ENCODE measurements around the gene STON2.
A peak's percentile ranks its signal among the peaks of the same experiment; 100 is the strongest.

Gene STON2

DNA sequence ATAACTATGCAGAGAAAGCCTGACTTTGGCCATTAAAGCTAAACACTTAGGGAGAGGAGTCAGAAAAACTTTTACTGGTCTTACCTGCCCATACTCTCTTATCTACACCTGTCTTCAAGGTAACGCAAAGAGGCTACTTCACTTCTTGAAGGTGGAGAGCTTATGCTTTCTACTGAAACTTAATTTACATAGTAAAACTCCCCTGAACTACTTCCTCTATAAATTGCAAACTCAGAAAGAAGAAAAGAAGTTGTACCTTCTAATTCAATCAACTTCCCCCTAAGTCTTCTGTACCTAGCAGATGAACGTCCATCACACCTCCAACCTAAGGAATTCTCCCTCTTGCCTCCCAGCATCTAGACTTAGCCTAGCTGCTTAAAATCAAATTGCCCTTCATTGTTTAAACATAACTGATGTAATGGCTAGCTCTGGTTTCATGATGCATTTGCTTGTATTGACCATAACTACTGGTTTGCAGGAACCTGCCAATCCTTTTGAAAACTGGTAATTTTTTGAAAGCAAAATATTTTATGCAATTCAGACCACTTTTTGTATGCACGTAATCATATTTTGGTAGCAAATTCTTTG is 87.7 kb downstream of the STON2 start:
- in situ Hi-C loops (cut with HindIII; ENCODE audit: low pct_unique_long_range_greater_than_20kb, low sequenced_read_pairs) = no loop called here
- no peak for TF ChIP-seq JUND (IDR thresholded peaks at IDR 0.05; ENCODE audit: low read depth)
- DNase-seq (ENCODE audit: low read depth in 1 of 2, low spot score in 1 of 2) = no peak

DNA sequence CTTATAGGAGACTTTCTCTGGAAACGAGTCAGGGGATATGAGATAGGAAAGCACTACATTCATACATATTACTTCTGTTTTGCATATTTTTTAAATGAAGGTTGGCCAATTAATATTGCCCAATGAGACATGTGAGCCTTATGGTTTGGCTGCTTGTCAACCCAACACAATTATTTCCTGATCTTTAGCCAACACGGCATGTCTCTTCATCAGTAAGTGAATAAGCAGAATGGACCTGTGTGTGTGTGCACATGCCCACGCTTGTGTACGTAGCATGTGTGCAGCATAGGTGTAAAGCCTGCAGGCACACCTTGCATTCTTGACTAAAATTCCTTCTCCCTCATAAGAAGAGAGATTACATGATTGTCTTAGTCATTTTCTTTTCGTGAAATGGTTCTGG is 88.3 kb downstream of the STON2 start:
- DNase-seq (ENCODE audit: low read depth in 1 of 2, low spot score in 1 of 2) = peak in 1 of 2 experiments; percentile 45
- TF ChIP-seq JUND (IDR thresholded peaks at IDR 0.05; ENCODE audit: low read depth) = no peak
- in situ Hi-C loops (cut with HindIII; ENCODE audit: low pct_unique_long_range_greater_than_20kb, low sequenced_read_pairs) = no loop called here

DNA sequence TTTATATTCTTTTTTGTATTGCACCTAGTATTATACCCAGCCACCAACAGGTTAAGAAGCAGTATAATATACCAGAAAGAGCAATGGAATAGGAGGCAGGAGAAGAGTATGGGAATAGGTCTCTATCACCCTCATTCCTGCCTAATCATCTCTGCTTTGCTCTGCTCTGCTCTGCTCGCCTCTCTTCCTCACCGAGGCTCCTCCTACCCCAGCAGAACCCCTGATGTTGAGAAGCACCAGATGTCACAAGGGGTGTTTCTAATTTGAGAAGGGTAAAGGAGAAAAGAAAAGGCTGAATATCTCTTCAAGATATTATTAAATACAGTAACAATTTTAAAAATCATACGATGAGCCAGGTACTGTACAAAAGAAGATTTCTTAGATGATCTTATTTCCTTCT is 89.0 kb downstream of the STON2 start:
- no peak for TF ChIP-seq JUND (IDR thresholded peaks at IDR 0.05; ENCODE audit: low read depth)
- DNase-seq (ENCODE audit: low read depth in 1 of 2, low spot score in 1 of 2) = no peak
- in situ Hi-C loops (cut with HindIII; ENCODE audit: low pct_unique_long_range_greater_than_20kb, low sequenced_read_pairs) = no loop called here

GRCh38 chr14:81310606-81311005 is 89.5 kb downstream of the STON2 start:
- no peak for DNase-seq (ENCODE audit: low read depth in 1 of 2, low spot score in 1 of 2)
- TF ChIP-seq JUND (IDR thresholded peaks at IDR 0.05; ENCODE audit: low read depth) = no peak
- in situ Hi-C loops (cut with HindIII; ENCODE audit: low pct_unique_long_range_greater_than_20kb, low sequenced_read_pairs) = no loop called here

- in situ Hi-C loops (cut with HindIII; ENCODE audit: low pct_unique_long_range_greater_than_20kb, low sequenced_read_pairs) = no loop called here
- DNase-seq (ENCODE audit: low read depth in 1 of 2, low spot score in 1 of 2) = no peak
- no peak for TF ChIP-seq JUND (IDR thresholded peaks at IDR 0.05; ENCODE audit: low read depth)
Observed at GRCh38 chr14:81309511-81309910, 90.6 kb downstream of the STON2 start.

- TF ChIP-seq JUND (IDR thresholded peaks at IDR 0.05; ENCODE audit: low read depth) = no peak
- in situ Hi-C loops (cut with HindIII; ENCODE audit: low pct_unique_long_range_greater_than_20kb, low sequenced_read_pairs) = no loop called here
- DNase-seq (ENCODE audit: low read depth in 1 of 2, low spot score in 1 of 2) = no peak
Observed at GRCh38 chr14:81305743-81306142, 94.4 kb downstream of the STON2 start.

GRCh38 chr14:81305065-81305464 is 95.1 kb downstream of the STON2 start:
- no peak for TF ChIP-seq JUND (IDR thresholded peaks at IDR 0.05; ENCODE audit: low read depth)
- in situ Hi-C loops (cut with HindIII; ENCODE audit: low pct_unique_long_range_greater_than_20kb, low sequenced_read_pairs) = no loop called here
- no peak for DNase-seq (ENCODE audit: low read depth in 1 of 2, low spot score in 1 of 2)

GRCh38 chr14:81303258-81303935 is 96.7 kb downstream of the STON2 start:
- TF ChIP-seq JUND (IDR thresholded peaks at IDR 0.05; ENCODE audit: low read depth) = no peak
- peak in 1 of 2 experiments; percentile 57 for DNase-seq (ENCODE audit: low read depth in 1 of 2, low spot score in 1 of 2)
- in situ Hi-C loops (cut with HindIII; ENCODE audit: low pct_unique_long_range_greater_than_20kb, low sequenced_read_pairs) = no loop called here

GRCh38 chr14:81302638-81303037 is 97.5 kb downstream of the STON2 start:
- DNase-seq (ENCODE audit: low read depth in 1 of 2, low spot score in 1 of 2) = peak in 1 of 2 experiments; percentile 19
- no peak for TF ChIP-seq JUND (IDR thresholded peaks at IDR 0.05; ENCODE audit: low read depth)
- in situ Hi-C loops (cut with HindIII; ENCODE audit: low pct_unique_long_range_greater_than_20kb, low sequenced_read_pairs) = no loop called here

DNA sequence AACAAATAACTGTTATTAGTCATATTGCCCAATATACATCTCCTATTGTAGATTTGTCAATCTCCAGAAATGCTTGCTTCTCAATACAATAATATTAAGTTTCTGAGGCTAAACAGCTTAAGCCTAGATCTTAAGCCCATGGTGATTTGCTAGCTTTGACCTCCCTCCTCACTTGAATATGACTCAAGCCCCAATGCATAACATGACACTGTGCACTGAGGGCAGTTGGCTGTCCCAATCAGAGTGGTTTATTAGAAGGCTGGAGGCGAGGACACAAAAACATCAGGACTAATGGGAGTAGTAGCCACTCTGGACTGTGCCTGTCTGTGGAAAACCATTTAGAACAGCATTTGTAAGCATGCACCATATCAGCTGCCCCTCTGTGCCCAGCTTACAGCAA is 98.3 kb downstream of the STON2 start:
- no peak for DNase-seq (ENCODE audit: low read depth in 1 of 2, low spot score in 1 of 2)
- TF ChIP-seq JUND (IDR thresholded peaks at IDR 0.05; ENCODE audit: low read depth) = no peak
- in situ Hi-C loops (cut with HindIII; ENCODE audit: low pct_unique_long_range_greater_than_20kb, low sequenced_read_pairs) = no loop called here

- in situ Hi-C loops (cut with HindIII; ENCODE audit: low pct_unique_long_range_greater_than_20kb, low sequenced_read_pairs) = no loop called here
- DNase-seq (ENCODE audit: low read depth in 1 of 2, low spot score in 1 of 2) = no peak
Observed at GRCh38 chr14:81301371-81301770, 98.8 kb downstream of the STON2 start.

GRCh38 chr14:81298911-81299310 is 101.2 kb downstream of the STON2 start:
- TF ChIP-seq JUND (IDR thresholded peaks at IDR 0.05; ENCODE audit: low read depth) = no peak

More at GRCh38 chr14:81301371-81301770, 98.8 kb downstream of the STON2 start:
- no peak for TF ChIP-seq JUND (IDR thresholded peaks at IDR 0.05; ENCODE audit: low read depth)

DNA sequence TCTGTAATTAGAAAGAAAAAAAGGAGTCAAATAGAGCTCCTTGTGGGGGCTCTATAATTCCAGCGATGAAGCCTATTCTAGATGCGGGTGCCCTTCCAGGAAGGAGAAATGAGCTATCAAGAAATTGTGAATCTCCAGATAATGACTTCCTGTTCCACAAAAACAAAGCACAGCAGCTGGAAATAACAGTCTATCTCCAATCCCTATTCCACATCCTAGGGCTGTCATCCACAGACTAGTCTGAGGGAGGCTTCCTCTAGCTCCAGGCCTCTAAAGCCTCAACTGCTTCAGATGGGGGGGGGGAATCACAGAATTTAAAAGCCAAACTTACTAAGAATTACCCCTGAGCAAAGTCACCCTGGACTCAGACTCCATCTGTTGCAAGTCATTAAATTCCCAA is 102.0 kb downstream of the STON2 start:
- TF ChIP-seq JUND (IDR thresholded peaks at IDR 0.05; ENCODE audit: low read depth) = no peak
- in situ Hi-C loops (cut with HindIII; ENCODE audit: low pct_unique_long_range_greater_than_20kb, low sequenced_read_pairs) = no loop called here
- DNase-seq (ENCODE audit: low read depth in 1 of 2, low spot score in 1 of 2) = no peak

More at GRCh38 chr14:81298911-81299310, 101.2 kb downstream of the STON2 start:
- in situ Hi-C loops (cut with HindIII; ENCODE audit: low pct_unique_long_range_greater_than_20kb, low sequenced_read_pairs) = no loop called here
- no peak for DNase-seq (ENCODE audit: low read depth in 1 of 2, low spot score in 1 of 2)
